ENCODE measurements around the gene RBM42.
"Not testable (repeated sequence)": the region's sequence is repeated elsewhere in the genome, so short reads cannot be mapped to it uniquely, and the experiment has no call there.

Gene RBM42

DNA sequence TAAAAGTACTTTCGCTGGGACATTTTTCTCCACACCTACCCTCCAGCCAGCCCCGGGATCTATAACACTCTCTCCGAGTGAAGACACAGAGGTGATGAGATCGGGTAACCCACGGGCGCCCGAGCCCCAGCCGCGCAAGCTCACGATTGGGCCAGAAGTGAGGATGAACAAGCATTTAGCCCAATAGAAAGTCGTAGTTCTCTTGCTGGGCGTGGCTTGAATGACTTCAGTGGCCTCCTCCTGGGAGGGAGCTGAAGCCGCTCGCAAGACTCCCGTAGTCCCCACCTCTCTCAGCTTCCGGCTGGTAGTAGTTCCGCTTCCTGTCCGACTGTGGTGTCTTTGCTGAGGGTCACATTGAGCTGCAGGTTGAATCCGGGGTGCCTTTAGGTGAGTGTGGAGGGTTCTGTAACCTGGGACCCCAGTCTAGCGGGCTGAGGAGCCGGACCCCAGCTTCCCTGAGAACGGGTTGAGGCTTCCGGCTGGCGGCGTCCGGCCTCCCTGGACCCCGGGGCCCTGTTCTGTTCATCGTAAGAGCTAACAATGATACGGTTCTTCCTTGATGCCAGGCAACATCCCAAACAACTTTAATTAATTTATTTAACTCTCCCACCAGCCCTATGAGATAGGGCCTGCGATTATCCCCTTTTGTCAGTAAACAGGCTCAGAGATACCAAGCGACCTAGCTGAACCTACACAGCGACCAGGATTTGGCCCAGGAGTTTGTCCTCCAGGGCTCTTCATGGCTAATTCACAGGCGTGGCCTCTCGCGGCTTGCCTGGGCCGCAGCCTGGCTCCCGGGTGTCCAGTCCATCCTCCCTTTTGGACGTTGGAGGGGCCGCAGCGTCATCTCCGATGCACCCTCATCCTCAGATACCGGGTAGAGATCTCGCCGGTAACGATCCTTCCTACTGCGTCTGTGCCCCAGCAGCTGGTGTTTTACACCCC lies 19.5 kb downstream of the RBM42 start, which contains the start of gene COX6B1:
Gene COX6B1, plus strand, starts transcription at position 307 of the 945 bp plus-strand sequence. CDS start 2,921 bp downstream, outside the sequence.
- DNase-seq (ENCODE audit: low read depth in 1 of 2, low spot score in 1 of 2): peak; percentile 70 to 94

DNA sequence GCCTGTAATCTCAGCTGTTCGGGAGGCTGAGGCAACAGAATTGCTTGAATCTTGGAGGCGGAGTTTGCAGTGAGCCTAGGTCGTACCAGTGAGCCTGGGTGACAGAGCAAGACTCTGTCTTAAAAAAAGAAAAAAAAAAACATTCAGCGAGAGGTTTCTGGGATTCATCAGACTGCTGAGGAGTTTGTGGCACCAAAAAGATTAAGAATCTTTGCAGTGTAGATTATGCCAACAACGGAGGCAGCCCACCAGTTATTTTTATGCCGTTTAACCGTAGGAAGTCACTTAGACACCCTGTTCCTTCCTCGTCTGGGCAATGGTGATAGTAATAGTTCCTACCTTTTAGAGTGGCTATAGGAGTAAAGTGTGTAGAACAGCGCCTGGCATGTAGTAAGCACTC lies 21.7 kb downstream of the RBM42 start:
- DNase-seq (ENCODE audit: low read depth in 1 of 2, low spot score in 1 of 2): no peak

DNA sequence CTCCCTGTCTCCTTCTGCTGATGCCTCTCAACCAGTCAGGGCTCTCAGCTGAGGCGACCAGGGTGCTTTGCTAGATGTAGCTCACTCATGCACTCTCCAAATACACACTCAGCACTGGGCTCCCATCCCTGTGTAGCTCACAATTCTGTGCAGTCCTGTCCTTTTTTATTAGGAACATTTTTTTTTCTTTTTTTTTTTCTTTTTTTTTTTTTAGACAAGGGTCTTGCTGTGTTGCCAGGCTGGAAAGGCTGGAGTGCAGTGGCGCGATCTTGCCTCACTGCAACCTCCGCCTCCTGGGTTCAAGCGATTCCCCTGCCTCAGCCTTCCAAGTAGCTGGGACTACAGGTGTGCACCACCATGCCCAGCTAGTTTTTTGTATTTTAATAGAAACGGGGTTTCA lies 26.0 kb downstream of the RBM42 start:
- DNase-seq (ENCODE audit: low read depth in 1 of 2, low spot score in 1 of 2): not testable (repeated sequence)

DNA sequence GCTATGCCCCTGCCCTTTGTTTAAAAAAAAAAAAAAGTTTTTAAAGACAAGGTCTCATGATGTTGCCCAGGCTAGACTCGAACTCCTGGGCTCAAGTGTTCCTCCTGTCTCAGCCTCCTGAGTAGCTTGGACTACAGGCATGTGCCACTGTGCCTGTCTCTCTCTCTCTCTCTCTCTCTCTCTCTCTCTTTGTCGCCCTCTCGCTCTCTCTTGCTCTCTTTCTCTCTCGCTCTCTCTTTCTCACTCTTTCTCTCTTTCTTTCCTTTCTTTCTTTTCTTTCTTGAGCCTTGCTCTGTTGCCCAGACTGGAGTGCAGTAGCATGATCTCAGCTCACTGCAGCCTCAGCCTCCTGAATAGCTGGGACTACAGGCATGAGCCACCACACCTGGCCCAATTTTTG lies 26.8 kb downstream of the RBM42 start:
- DNase-seq (ENCODE audit: low read depth in 1 of 2, low spot score in 1 of 2): no peak

DNA sequence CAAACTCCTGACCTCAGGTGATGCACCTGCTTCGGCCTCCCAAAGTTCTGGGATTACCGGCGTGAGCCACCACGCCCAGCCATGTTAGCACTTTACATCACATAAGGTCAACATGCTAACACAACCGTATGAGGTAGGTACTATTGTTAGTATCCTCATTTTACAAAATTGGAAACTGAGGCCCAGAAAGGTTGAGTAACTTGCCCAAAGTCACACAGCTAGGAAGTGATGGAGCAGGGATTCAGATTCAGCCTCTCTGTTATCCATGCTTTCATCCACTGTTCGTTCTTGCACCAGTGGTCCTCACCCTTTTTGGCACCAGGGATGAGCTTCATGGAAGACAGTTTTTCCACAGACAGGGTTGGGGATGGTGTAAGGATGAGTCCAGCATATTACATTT lies 27.9 kb downstream of the RBM42 start:
- DNase-seq (ENCODE audit: low read depth in 1 of 2, low spot score in 1 of 2): no peak

DNA sequence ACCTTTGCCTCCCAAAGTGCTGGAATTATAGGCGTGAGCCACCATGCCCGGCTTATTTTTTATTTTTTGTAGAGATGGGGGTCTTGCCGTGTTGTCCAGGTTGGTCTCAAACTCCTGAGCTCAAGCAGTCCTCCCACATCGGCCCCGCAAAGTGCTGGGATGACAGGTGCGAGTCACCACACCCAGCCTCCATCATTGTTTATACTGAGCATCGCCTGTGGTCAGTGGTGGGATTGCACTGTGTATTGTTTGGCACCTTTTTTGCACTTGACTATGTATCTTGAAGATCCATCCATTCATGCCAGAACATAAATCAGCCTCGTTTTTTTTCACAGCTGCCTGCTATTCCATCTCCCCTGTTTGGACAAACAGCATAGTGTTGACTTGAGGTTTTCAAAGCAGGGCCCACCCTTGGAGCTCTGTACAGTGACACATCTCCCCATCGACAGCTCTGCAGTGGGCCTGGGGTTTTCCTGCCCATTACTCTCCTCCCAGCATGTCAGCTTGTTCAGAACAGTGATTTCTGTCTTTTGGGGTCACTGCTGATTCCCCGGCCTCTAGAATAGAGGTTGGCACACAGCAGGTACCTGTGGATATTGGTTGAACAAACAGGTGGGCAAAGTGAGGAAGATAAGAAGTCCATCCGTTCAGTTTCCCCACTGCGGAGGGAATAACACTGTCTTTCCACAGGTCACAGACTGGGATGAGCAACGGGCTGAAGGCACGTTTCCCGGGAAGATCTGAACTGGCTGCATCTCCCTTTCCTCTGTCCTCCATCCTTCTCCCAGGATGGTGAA lies 29.3 kb downstream of the RBM42 start:
- DNase-seq (ENCODE audit: low read depth in 1 of 2, low spot score in 1 of 2): no peak

DNA sequence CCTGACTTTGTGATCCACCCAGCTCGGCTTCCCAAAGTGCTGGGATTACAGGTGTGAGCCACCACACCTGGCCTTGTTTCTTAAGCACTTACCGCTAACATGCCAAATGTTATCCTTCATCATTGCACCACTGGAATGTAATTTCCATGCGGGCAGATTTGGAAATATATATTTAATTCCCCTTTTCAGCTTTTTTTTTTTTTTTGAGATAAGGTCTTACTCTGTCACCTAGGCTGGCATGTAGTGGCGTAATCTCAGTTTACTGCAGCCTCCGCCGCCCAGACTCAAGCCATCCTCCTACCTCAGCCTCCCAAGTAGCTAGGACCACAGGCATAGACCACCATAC lies 33.1 kb downstream of the RBM42 start:
- DNase-seq (ENCODE audit: low read depth in 1 of 2, low spot score in 1 of 2): no peak

DNA sequence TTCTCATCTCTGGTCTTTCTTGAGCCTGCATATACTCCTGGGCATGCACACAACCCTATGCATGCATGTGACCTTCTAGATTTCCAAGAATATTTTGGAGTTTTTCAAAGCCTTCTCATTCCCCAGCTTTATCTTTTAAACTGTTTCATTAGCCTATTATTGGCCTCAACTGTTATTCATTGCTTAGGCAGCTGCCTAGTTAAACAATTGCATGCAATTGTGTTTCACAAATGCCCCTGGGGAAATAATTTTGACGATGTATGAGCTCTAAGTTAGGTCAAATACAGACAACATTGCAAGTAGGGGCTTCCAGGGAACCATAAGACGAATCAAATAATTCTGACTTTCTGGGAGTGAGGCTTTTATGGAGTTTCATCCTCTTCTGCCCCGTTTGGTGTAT lies 35.1 kb downstream of the RBM42 start:
- DNase-seq (ENCODE audit: low read depth in 1 of 2, low spot score in 1 of 2): no peak

DNA sequence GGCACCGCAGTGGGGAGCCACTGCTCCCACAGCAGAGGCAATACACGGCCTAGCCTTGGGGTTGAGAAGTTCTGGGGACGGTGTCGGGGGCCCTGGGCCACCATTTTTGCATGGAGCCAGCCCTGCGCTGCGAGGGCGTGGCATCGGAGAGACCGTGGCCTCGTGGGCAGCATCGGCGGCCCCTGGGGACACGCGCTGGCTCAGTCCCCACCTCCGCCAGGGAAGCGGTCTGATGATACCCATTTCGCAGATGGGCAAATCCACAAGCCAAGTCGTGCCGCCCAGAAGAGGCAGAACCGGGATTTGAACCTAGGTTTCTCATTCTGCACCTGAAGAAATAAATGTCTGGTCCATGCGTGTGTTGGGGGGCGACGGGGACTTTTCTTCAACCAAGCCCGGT lies 36.3 kb downstream of the RBM42 start:
- DNase-seq (ENCODE audit: low read depth in 1 of 2, low spot score in 1 of 2): no peak

DNA sequence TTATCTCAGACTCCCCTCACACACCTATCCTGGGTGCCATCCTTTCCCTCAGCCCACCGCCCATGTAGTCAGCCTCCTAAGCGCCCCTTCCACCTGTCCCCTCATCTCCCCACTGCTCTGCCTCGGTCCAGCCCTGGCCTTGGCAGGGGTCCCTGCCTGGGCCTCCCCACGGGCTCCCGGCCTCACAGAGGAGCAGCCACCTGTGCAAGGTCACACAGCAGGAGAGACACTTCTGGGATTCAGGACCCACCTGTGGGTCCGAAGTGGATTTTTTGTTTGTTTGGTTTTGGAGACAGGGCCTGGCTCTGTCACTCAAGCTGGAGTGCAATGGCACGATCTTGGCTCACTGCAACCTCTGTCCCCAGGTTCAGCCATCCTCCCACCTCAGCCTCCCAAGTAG lies 36.8 kb downstream of the RBM42 start:
- DNase-seq (ENCODE audit: low read depth in 1 of 2, low spot score in 1 of 2): no peak

DNA sequence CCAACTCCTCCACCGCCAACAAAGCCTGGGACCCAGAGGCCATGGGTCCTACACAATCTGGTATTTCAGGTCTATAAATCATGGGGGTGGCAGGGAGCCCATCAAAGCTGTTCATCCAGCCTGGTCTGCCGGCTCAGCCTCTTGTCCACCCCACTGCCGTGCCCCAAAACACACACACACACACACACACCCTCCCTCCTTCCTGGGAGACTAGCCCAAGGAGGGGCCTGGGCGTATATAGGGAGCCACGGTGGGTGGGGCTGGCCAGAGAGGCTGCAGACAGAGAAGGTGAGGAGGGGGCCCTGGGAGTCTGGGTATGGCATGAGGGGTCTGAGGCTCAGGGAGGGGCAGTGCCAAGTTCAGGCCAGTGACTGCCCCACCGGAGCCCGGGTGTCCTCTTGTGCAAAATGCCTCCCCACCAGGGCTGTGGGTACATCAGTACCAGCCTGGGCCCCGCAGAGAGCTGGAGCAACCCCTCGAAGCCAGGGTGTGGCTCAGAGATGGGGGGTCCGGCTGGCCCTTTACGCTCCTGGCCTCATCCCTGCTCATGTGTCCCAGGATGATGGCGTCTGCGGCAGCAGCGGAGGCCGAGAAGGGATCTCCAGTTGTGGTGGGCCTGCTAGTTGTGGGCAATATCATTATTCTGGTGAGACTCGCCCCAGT lies 37.5 kb downstream of the RBM42 start, which contains the start of gene UPK1A:
Gene UPK1A, plus strand, starts transcription at position 267 of the 663 bp plus-strand sequence. Its CDS starts 296 bp downstream, at position 563.
- DNase-seq (ENCODE audit: low read depth in 1 of 2, low spot score in 1 of 2): no peak

DNA sequence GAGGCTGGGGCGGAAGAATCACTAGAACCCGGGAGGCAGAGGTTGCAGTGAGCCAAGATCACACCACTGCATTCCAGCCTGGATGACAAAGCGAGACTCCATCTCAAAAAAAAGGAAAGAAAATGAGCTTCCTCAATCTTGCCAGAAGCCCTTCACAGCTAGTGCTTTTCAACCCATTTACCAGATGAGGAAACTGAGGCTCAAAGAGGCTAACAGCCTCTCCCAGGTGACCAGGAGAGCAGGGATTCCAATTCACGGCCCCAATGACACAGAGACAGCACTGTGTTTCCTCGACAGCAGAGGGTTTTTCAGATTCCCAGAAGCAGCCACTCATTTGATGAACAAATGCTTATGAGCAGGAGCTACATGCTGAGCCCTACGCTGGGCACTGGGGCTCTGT lies 40.7 kb downstream of the RBM42 start:
- no peak for DNase-seq (ENCODE audit: low read depth in 1 of 2, low spot score in 1 of 2)

DNA sequence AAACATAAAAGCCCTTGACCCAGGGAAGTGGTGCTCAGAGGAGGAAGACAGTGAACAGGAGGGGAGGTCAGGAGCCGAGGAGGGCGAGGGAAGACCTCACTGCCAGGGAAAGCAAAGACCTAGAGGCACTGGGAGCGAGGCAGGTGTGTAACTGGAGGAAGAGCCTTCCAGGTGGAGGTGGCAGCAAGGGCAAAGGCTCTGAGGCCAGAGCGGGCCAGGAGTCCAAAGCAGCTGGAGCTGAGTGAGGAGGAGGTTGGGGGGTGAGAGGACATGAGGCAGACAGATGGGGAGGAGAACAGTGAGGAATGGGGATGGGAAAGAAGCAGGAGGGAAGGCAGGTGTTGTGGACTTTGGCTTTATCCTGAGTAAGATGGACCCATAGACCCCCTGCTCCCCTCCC lies 41.1 kb downstream of the RBM42 start:
- DNase-seq (ENCODE audit: low read depth in 1 of 2, low spot score in 1 of 2): no peak

DNA sequence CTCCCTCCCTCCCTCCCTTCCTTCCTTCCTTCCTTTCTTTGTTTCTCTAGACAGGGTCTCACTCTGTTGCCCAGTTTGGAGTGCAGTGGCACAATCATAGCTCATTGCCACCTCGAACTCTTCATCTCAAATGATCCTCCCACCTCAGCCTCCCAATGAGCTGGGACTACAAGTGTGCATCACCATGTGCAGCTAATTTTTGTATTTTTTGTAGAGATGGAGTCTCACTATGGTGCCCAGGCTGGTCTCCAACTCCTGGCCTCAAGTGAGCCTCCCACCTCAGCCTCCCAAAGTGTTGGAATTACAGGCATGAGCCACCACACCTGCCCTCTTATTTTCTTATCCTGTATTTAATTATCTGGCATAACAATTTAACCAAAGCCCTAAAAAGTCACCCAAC lies 41.9 kb downstream of the RBM42 start:
- no peak for DNase-seq (ENCODE audit: low read depth in 1 of 2, low spot score in 1 of 2)

DNA sequence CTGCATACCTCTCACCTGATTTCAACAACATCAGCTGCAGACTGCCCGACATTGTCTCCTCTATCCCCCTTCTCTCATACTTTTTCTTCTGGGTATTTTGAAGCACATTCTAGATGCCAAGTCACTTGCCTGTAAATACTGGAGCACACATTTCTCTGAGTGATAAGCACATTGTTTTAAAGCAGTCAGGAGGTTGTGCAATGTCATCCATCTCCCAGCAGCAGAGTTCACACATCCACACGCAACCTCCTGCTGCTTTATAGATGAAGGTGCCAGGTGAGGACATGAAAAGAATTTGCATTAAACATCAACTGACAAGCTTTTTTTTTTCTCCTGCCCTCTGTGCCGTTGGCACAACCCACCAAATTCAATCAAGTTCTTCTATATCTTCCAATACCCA lies 43.0 kb downstream of the RBM42 start:
- no peak for DNase-seq (ENCODE audit: low read depth in 1 of 2, low spot score in 1 of 2)

DNA sequence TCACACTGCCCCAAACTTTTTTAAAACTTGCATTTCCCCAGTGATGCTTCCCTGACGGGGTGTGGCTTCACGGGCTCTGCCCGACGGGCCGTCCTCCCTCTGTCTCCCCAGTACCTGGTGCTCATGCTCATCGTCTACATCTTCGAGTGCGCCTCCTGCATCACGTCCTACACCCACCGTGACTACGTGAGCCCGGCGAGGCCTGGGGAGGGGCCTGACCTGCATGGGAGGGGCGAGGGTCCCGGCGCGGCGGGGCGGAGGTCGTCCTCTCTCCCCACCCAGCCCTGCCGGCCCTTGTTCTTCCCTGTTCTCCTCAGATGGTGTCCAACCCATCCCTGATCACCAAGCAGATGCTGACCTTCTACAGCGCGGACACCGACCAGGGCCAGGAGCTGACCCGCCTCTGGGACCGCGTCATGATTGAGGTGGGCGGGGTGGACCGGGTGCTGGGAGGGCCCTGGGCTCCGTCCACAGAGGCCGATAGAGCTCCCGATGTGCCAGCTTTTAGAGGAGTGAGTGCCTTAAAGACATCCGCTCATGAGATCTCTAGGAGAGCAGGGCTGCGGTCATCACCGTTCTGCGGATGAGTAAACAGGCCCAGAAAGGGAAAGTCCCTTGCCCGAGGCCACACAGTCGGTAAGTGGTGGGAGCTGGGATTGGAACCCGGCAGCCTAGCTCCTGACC lies 44.4 kb downstream of the RBM42 start:
- peak; percentile 21 to 22 for DNase-seq (ENCODE audit: low read depth in 1 of 2, low spot score in 1 of 2)

DNA sequence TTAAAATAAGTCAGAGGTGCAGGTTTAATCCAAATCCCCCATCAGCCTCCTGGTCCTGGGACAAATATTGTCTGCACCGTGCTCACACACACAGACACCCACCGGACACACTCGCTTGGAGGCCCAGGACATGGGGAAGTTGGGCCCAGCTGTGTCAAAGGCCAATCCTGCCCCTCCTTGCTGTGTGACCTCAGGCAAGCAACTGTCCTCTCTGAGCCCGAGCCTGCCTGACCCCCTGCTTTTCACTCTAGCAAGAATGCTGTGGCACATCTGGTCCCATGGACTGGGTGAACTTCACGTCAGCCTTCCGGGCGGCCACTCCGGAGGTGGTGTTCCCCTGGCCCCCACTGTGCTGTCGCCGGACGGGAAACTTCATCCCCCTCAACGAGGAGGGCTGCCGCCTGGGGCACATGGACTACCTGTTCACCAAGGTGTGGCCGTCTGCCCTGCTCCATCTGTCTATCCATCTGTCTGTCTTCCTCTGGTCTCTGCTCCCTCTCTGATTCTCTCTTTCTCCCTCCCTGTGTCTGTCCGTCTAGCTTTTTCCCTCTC lies 46.8 kb downstream of the RBM42 start:
- no peak for DNase-seq (ENCODE audit: low read depth in 1 of 2, low spot score in 1 of 2)
